ENCODE results near the gene MSMB.
"Not testable (repeated sequence)": the region's sequence is repeated elsewhere in the genome, so short reads cannot be mapped to it uniquely, and the experiment has no call there.

MSMB gene

GRCh38 chr10:46046261-46046660, at the start of gene MSMB:
MSMB (minus strand) TSS chr10:46046269; CDS start chr10:46046237, 32 bp downstream.
- DNase-seq (ENCODE audit: low read depth in 3 of 3): no peak

GRCh38 chr10:46094931-46095750, 49.1 kb upstream of the MSMB start:
- DNase-seq (ENCODE audit: low read depth in 3 of 3): no peak

- no peak for DNase-seq (ENCODE audit: low read depth in 3 of 3)
Measured at GRCh38 chr10:46094197-46094500, 48.1 kb upstream of the MSMB start.

GRCh38 chr10:46093316-46094196, 47.5 kb upstream of the MSMB start:
- DNase-seq (ENCODE audit: low read depth in 3 of 3): not testable (repeated sequence)

GRCh38 chr10:46092524-46093081, 46.5 kb upstream of the MSMB start:
- DNase-seq (ENCODE audit: low read depth in 3 of 3): no peak

- no peak for DNase-seq (ENCODE audit: low read depth in 3 of 3)
Measured at GRCh38 chr10:46091828-46092523, 45.9 kb upstream of the MSMB start.

- no peak for DNase-seq (ENCODE audit: low read depth in 3 of 3)
Measured at GRCh38 chr10:46091080-46091827, 45.2 kb upstream of the MSMB start.

- no peak for DNase-seq (ENCODE audit: low read depth in 3 of 3)
Measured at GRCh38 chr10:46090258-46090812, 44.3 kb upstream of the MSMB start.

GRCh38 chr10:46087381-46087780, 41.3 kb upstream of the MSMB start:
- not testable (repeated sequence) for DNase-seq (ENCODE audit: low read depth in 3 of 3)

- DNase-seq (ENCODE audit: low read depth in 3 of 3): no peak
Measured at GRCh38 chr10:46084321-46085165, 38.5 kb upstream of the MSMB start.

GRCh38 chr10:46080886-46081285, 34.8 kb upstream of the MSMB start:
- DNase-seq (ENCODE audit: low read depth in 3 of 3): no peak

- DNase-seq (ENCODE audit: low read depth in 3 of 3): no peak
Measured at GRCh38 chr10:46079831-46080585, 33.9 kb upstream of the MSMB start.

- DNase-seq (ENCODE audit: low read depth in 3 of 3): no peak
Measured at GRCh38 chr10:46077731-46078413, 31.8 kb upstream of the MSMB start.

GRCh38 chr10:46077141-46077554, 31.1 kb upstream of the MSMB start:
- no peak for DNase-seq (ENCODE audit: low read depth in 3 of 3)

GRCh38 chr10:46075869-46076268, 29.8 kb upstream of the MSMB start:
- no peak for DNase-seq (ENCODE audit: low read depth in 3 of 3)

- no peak for DNase-seq (ENCODE audit: low read depth in 3 of 3)
Measured at GRCh38 chr10:46074196-46074946, 28.3 kb upstream of the MSMB start.

GRCh38 chr10:46073564-46073963, 27.5 kb upstream of the MSMB start:
- DNase-seq (ENCODE audit: low read depth in 3 of 3): no peak

GRCh38 chr10:46070749-46071148, 24.7 kb upstream of the MSMB start:
- DNase-seq (ENCODE audit: low read depth in 3 of 3): no peak

All from stimulated activated CD4-positive, alpha-beta T cell treated with anti-CD3 and anti-CD28 coated beads, TNF-alpha, amount 100 ng/mL, for 4 hours (primary cell).